ENCODE results near the gene GRIA1.

GRIA1 gene

GRCh38 chr5:153552886-153553285, 62.4 kb downstream of the GRIA1 start:
- no peak for DNase-seq

- no peak for DNase-seq
These were observed 65.1 kb downstream of the GRIA1 start for GRCh38 chr5:153555420-153556114.

GRCh38 chr5:153558957-153559356, 68.5 kb downstream of the GRIA1 start:
- DNase-seq: no peak

- DNase-seq: no peak
These were observed 69.5 kb downstream of the GRIA1 start for GRCh38 chr5:153559926-153560325.

DNA sequence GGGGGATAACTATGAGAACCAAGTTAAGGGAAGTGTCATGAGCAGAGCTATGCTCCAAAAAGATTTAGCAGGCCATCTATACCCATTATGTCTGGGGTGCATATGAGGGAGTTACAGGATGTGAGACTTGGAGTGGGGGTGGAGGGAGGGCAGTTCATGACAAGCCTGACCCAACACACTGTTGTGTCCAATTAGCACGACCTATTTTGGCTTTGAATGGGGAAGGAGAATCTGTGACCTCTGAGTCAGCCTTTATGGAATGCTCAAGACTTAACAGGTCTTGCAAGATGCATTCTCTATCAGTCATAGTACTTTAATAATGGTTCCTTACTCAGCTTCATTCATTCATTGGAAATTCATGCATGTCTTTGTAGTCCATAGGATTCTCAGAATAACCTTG, 71.7 kb downstream of the GRIA1 start:
- no peak for DNase-seq

- DNase-seq: no peak
These were observed 75.4 kb downstream of the GRIA1 start for GRCh38 chr5:153565822-153566221.

DNA sequence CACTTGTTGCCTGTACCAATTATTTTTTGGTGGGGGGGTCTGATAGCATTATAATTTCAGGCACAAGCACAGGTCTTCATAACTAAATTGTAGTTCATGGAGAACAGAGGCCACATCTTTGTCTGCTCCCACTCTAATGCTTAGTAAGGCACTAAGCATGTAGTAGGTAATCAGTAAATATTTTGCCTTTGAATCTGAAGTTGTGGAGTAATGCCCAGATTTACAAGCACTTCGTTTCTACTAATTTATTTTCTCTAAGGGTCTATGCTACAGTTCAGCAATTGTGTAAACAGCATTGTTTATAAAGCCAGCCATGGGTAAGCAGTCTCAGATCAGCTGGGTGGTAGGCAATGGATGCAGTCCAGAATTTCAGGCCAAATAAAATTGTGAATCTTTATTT, 78.6 kb downstream of the GRIA1 start:
- DNase-seq: no peak

GRCh38 chr5:153571162-153571561, 80.7 kb downstream of the GRIA1 start:
- no peak for DNase-seq

DNA sequence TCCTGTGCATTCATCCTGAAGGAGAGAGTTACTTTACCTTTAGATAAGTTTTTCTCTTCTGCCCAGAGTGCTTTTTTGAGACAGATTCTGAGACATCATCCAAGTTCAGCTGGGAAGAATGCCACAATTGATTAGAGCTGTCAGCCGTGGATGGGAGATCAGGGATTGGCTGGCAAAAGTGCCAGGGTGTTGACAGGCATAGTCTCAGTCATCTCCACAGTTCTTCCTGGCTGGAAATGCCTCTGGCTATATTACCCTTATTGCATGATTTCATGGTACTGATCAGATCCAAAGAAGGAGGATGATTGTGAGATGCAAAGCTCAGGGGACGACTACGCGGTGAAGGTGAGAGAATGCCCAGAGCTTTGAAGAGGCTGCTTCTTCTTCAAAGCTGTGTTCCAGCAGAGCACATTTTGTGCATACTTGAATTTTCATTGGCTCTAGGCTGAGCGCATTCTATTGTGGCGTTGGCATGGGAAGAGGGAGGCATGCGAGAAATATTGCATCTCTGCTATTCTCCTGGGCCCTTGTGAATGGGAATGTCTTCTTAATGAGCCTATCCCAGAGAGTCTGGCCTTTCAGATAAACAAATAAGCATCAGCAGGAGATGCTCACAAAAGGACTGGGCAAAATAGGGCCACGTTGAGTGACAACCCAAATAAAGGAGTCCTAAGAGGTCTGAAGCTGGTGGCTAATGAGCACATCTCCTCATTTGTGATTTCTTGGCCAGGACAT, 82.1 kb downstream of the GRIA1 start:
- no peak for DNase-seq

GRCh38 chr5:153573326-153574033, 83.0 kb downstream of the GRIA1 start:
- no peak for DNase-seq

GRCh38 chr5:153584126-153584959, 93.9 kb downstream of the GRIA1 start:
- no peak for DNase-seq

- no peak for DNase-seq
These were observed 94.5 kb downstream of the GRIA1 start for GRCh38 chr5:153584960-153585359.

- DNase-seq: no peak
These were observed 95.3 kb downstream of the GRIA1 start for GRCh38 chr5:153585622-153586277.

DNA sequence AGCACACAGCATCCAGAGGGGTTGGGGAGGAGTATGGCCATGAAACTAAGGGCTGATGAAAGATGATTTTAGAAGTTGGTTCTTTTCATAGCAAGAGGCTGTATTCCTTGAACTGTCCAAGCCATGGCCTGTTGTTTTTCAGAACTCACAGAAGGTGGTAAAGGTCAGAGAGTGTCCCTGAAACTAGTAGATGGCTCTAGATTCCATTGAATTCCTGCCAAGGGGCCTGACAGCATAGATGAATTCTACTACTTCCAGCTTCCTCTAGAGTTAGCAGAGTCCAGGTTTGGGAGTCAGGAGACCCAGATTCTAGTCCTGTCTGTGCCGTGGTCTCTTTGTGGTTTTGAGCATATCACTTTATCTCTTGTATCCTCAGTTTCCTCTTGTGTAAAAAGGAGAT, 101.6 kb downstream of the GRIA1 start:
- no peak for DNase-seq

- DNase-seq: no peak
These were observed 104.3 kb downstream of the GRIA1 start for GRCh38 chr5:153594785-153595184.

DNA sequence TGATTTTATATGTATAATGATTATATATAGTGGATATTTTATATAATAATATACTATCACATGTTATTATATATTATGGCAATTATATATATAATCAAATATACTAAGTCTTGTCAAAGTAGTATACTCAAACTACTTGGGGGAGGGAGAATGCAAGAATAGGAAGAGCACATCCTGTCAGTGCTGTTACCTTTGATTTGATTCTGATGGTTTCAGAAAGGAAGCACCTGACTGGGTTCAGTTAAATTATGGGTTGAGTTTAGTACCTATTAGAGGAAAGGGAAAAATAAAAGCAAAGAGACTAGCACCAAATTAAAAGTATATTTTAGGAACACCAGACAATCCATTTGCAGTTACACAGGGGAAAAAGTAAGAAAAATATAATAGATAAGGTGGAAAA, 107.6 kb downstream of the GRIA1 start:
- DNase-seq: no peak

GRCh38 chr5:153601377-153601776, 110.9 kb downstream of the GRIA1 start:
- DNase-seq: no peak

DNA sequence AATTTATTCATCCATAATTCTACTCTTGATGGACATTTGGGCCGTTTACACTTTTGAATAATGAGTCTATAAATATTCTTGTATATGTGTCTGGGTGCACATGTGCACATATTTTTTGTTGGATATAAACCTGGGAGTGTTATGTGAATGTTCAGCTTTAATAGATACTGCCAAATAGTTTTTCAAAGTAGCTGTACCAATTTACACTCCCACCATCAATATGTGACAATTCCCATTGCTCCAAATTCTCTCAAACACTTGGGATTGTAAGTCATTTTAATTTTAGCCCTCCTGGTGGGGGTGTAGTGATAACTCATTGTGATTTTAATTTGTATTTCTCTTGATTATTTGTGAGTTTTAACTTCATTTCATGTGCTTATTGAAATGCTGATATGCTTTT, 114.9 kb downstream of the GRIA1 start:
- DNase-seq: no peak

- no peak for DNase-seq
These were observed 119.5 kb downstream of the GRIA1 start for GRCh38 chr5:153610009-153610408.

DNA sequence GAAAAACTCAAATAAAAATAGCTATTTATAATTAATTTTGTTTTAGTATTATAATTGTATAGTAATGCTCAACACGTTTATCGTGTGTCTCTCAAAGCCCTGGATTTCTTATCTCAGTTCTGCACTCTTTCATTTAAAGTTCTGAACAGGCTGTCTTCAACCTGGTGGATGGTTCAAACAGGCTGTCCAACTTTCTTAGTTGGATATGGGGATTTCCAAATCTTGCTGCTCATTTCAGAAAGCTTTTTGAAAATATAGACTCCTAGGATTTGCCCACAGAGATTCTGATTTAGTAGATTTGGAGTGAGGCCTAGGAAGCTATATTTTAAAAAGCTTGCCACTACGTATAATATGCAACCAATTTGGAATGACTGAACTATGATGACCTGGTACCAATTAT, 120.3 kb downstream of the GRIA1 start:
- no peak for DNase-seq

DNA sequence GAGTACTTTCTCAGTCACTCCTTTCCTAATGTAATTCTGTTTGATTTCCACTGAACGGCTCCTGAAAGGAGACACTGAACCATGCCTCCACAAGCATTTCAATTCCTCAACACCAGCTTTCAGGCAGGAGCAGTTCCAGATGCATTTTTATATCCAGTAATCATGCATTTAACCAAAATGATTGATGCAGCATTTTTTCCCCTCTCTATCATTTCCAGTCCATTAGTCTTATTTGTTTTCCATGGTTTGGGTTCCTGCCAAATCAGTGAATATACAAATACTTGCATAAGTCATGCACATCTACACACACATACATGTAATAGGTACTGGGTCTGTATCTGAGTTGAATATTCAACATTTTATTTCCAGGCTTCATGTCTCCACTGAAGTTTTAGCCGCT, 122.7 kb downstream of the GRIA1 start:
- DNase-seq: no peak

GRCh38 chr5:153613672-153614071, 123.2 kb downstream of the GRIA1 start:
- no peak for DNase-seq

DNA sequence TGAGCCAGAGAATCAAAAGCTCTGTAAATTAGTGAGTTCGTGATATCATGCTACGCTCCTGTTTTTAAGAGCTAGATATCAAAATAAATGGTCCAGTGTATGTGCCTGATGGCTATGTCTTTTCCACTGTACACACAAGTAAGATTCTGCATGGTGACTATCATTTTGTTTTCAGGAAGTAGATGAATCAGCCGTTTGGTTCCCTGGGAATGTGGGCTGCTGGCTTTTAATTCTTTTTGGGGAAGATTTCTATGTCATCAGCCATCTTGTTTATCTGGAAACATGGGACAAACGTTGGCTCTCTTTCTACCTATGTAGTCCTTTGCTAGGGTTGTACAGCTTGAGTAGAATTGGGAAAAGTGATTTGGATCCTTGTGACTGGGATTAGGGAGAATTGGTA, 126.7 kb downstream of the GRIA1 start:
- no peak for DNase-seq

Data from GDM1 (cell line).